ENCODE measurements around the gene SLC4A11. TPM values are rescaled to one million over a fixed set of nuclear protein-coding genes. Genes with fewer than 3 reads are reported as not detected.

The SLC4A11 gene
- total RNA-seq, 2 experiments from 2014 or later, result 0.08 to 0.60 TPM

GRCh38 chr20:3208786-3209256 is 30.2 kb downstream of the SLC4A11 start:
- Histone ChIP-seq H3K27me3 (ENCODE audit: control insufficient read depth in 1 of 2, insufficient read depth in 2 of 2, low read length in 2 of 2) (no peaks in the 10 kb centered on the region), H3K27ac (ENCODE audit: low read depth in 1 of 2, low read length in 2 of 2) (peak overlapping the region; percentile 73 to 89), H3K4me3 (ENCODE audit: low read length) (peak overlapping the region; percentile 99), H3K9me3 (ENCODE audit: control insufficient read depth in 1 of 2, insufficient read depth in 1 of 2, low read length in 2 of 2) (no peaks in the 10 kb centered on the region), H3K4me1 (ENCODE audit: insufficient read depth, low read length) (peaks cover 35% of the 10 kb centered on the region), H3K36me3 (ENCODE audit: insufficient read depth, low read length) (peaks cover under 1% of the 10 kb centered on the region)
- H3K4me3 Mint-ChIP-seq, result peak overlapping the region; percentile 96
- ATAC-seq (ENCODE audit: poor library complexity), result peak; percentile 8
- no peaks in the 10 kb centered on the region for H3K27me3 Mint-ChIP-seq
- TF ChIP-seq CTCF (IDR thresholded peaks at IDR 0.05), result no peak
- intact Hi-C loops (cut with DNase I, micrococcal nuclease), result loop anchor here in 1 of 2 experiments (5.0 to 10.0 kb wide), 4 partner anchors 92 to 198 kb away; partner anchors contain the start of genes DNAAF9, GNRH2, MRPS26 and OXT
- no peaks in the 10 kb centered on the region for H3K9me3 Mint-ChIP-seq
- peaks cover 35% of the 10 kb centered on the region for H3K4me1 Mint-ChIP-seq (ENCODE audit: low read depth)
- CTCF ChIA-PET, result interaction anchor here (1.5 kb wide), 1 partner anchor 10 kb away, joined by 4 read pairs; no protein-coding TSS in a partner anchor
- H3K36me3 Mint-ChIP-seq (ENCODE audit: low read depth), result peaks cover 41% of the 10 kb centered on the region
- peak in 5 of 14 experiments; percentile 9 to 42 (median 13) for DNase-seq
- POLR2A ChIA-PET, result interaction anchor here (1.1 to 3.2 kb wide), 4 partner anchors 15 to 156 kb away, joined by 3 to 23 read pairs (median 8); no protein-coding TSS in a partner anchor
- H3K27ac Mint-ChIP-seq, result peak overlapping the region; percentile 83

- no peaks in the 10 kb centered on the region for H3K9me3 Mint-ChIP-seq
- peaks cover 34% of the 10 kb centered on the region for H3K4me1 ChIP-seq (ENCODE audit: insufficient read depth, low read length)
- H3K9me3 ChIP-seq (ENCODE audit: control insufficient read depth in 1 of 2, insufficient read depth in 1 of 2, low read length in 2 of 2), result no peaks in the 10 kb centered on the region
- intact Hi-C loops (cut with DNase I, micrococcal nuclease), result loop anchor here in 1 of 2 experiments (1.0 to 10.0 kb wide), 3 partner anchors 31 to 159 kb away; partner anchors contain the start of genes GNRH2, LZTS3 and MRPS26
- H3K4me1 Mint-ChIP-seq (ENCODE audit: low read depth), result peaks cover 29% of the 10 kb centered on the region
- peaks cover 22% of the 10 kb centered on the region for H3K36me3 ChIP-seq (ENCODE audit: insufficient read depth, low read length)
- peak within 1 kb of the TSS; percentile 92 for H3K27ac Mint-ChIP-seq
- peak within 1 kb of the TSS; percentile 78 to 83 for H3K27ac ChIP-seq (ENCODE audit: low read depth in 1 of 2, low read length in 2 of 2)
- POLR2A ChIA-PET, result interaction anchor here (0.7 to 1.5 kb wide), 6 partner anchors 16 to 112 kb away, joined by 3 to 7 read pairs (median 4); partner anchors contain the start of genes FASTKD5, SLC4A11 and UBOX5
- peaks cover 40% of the 10 kb centered on the region for H3K36me3 Mint-ChIP-seq (ENCODE audit: low read depth)
- TF ChIP-seq CTCF (IDR thresholded peaks at IDR 0.05), result no peak
- ATAC-seq (ENCODE audit: poor library complexity) (peak; percentile 86), DNase-seq (peak; percentile 80 to 94 (median 88))
- H3K4me3 Mint-ChIP-seq, result peak within 1 kb of the TSS; percentile 96
- peak within 1 kb of the TSS; percentile 99 for H3K4me3 ChIP-seq (ENCODE audit: low read length)
- H3K27me3 ChIP-seq (ENCODE audit: control insufficient read depth in 1 of 2, insufficient read depth in 2 of 2, low read length in 2 of 2), result no peaks in the 10 kb centered on the region
- CTCF ChIA-PET, result interaction anchor here (0.5 kb wide), 1 partner anchor 151 kb away, joined by 3 read pairs; no protein-coding TSS in a partner anchor
- no peaks in the 10 kb centered on the region for H3K27me3 Mint-ChIP-seq
These were observed 34.7 kb downstream of the SLC4A11 start, which contains the start of gene DDRGK1 for GRCh38 chr20:3204124-3204794. Gene DDRGK1, minus strand, starts transcription at chr20:3204682. Its CDS starts 55 bp downstream, at chr20:3204627.

DNA sequence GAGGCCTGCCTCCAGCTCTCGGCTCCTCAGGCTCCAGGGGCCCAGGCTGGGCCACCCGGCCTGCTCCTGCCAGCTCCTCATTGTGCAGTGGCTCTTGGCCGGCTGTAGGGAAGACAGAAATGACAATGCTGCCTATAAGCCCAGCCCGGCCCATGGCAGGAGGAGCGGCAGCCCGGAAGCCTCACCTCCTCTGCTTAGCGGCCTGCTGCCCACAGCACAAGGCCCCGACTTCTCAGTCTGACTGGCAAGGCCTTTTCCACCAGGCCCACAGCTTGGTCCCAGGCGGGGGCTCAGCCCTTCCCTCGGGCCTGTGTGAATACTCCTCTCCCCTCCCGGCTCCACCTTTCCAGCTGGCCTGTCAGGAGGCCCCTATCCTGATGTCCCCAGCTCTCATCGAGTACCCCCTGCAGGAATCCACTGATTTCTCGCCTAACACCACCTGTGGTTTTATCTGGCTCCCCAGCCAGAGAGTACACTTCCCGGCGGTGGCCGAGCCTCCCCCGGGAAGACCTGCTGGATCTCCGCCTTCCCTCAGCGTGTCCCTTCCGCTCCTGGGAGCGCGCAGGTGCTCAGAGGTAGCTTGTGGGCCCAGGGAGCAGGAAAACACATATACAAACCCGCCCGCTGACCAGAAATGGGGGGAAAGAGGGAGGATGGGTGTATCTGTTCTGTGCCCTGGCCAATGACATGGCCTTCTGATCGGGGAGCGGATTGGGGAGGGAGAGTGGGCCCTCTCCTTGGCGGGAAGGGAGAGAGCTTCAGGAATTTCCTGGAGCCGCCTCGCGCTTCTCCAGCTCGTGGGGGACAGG is 35.5 kb downstream of the SLC4A11 start:
- H3K4me1 ChIP-seq (ENCODE audit: insufficient read depth, low read length), result peaks cover 29% of the 10 kb centered on the region
- no peaks in the 10 kb centered on the region for H3K9me3 ChIP-seq (ENCODE audit: control insufficient read depth in 1 of 2, insufficient read depth in 1 of 2, low read length in 2 of 2)
- Mint-ChIP-seq H3K27ac (peak overlapping the region; percentile 92), H3K4me1 (ENCODE audit: low read depth) (peaks cover 27% of the 10 kb centered on the region), H3K27me3 (no peaks in the 10 kb centered on the region), H3K4me3 (peak overlapping the region; percentile 96), H3K36me3 (ENCODE audit: low read depth) (peaks cover 40% of the 10 kb centered on the region), H3K9me3 (no peaks in the 10 kb centered on the region)
- DNase-seq (peak in 10 of 14 experiments; percentile 4 to 57 (median 18)), ATAC-seq (ENCODE audit: poor library complexity) (peak; percentile 24)
- intact Hi-C loops (cut with DNase I, micrococcal nuclease), result loop anchor here in 1 of 2 experiments (1.0 to 10.0 kb wide), 3 partner anchors 30 to 159 kb away; partner anchors contain the start of genes GNRH2, LZTS3 and MRPS26
- H3K27ac ChIP-seq (ENCODE audit: low read depth in 1 of 2, low read length in 2 of 2), result peak overlapping the region; percentile 78 to 83
- CTCF ChIA-PET, result interaction anchor here (0.5 kb wide), 1 partner anchor 150 kb away, joined by 3 read pairs; no protein-coding TSS in a partner anchor
- H3K4me3 ChIP-seq (ENCODE audit: low read length), result peak overlapping the region; percentile 99
- H3K27me3 ChIP-seq (ENCODE audit: control insufficient read depth in 1 of 2, insufficient read depth in 2 of 2, low read length in 2 of 2), result no peaks in the 10 kb centered on the region
- TF ChIP-seq CTCF (IDR thresholded peaks at IDR 0.05), result no peak
- POLR2A ChIA-PET, result interaction anchor here (0.7 to 1.5 kb wide), 7 partner anchors 15 to 111 kb away, joined by 3 to 7 read pairs (median 4); partner anchors contain the start of genes FASTKD5, SLC4A11 and UBOX5
- peaks cover 26% of the 10 kb centered on the region for H3K36me3 ChIP-seq (ENCODE audit: insufficient read depth, low read length)

Measured in CD4-positive, alpha-beta T cell (primary cell).